GM13976 (cell line): ENCODE results near the gene LRP5.

Experiments
- DNase-seq: peaks from one replicate; pipeline ENCODE4 v3.0.0; 2012; ENCODE audit warnings: low spot score
- in situ Hi-C: fragments of 300-500 bp; cut with MboI; formaldehyde crosslinking; loops from one replicate; pipeline ENCODE4 v1.12.0; 2022; ENCODE audit warnings: low sequenced_read_pairs, mixed read lengths, inconsistent platforms; ENCODE audit not compliant: unreplicated experiment
- TF ChIP-seq, protein P1 (sequence below): IDR thresholded peaks from 2 replicates; pipeline ENCODE4 v1.5.1; 2012; ENCODE audit warnings: borderline replicate concordance, mild to moderate bottlenecking; ENCODE audit not compliant: insufficient read depth; ENCODE audit errors: extremely low read depth, missing control alignments, control extremely low read depth

The LRP5 gene

DNA sequence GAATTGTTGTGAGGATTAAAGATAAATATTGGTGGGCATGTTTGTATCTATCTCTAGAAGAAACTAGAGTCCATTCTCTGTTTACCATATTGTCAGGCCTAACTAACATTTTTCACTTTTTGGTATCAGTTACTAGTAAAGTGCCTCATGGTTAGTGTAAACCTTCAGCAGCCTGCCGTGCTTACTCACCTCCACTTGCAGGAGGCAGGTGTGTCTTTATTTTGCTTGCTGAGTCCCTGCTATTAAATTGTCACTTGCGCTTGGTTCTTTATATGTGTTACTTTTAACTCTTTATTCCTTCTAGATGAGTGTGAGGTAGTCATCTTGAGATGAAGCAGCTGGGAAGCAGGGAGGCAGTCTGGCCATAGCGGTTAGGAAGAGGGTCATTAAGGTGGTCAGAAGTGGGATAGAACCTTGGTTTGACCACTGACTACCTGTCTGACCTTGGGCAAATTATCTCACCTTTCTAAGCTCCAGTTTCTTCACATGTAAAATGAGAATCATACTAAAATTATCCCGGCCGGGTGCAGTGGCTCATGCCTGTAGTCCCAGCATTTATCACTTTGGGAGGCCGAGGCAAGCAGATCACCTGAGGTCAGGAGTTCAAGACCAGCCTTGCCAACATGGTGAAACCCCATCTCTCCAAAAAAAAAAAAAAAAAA is 169.3 kb downstream of the LRP5 start:
- TF ChIP-seq, protein P1, sequence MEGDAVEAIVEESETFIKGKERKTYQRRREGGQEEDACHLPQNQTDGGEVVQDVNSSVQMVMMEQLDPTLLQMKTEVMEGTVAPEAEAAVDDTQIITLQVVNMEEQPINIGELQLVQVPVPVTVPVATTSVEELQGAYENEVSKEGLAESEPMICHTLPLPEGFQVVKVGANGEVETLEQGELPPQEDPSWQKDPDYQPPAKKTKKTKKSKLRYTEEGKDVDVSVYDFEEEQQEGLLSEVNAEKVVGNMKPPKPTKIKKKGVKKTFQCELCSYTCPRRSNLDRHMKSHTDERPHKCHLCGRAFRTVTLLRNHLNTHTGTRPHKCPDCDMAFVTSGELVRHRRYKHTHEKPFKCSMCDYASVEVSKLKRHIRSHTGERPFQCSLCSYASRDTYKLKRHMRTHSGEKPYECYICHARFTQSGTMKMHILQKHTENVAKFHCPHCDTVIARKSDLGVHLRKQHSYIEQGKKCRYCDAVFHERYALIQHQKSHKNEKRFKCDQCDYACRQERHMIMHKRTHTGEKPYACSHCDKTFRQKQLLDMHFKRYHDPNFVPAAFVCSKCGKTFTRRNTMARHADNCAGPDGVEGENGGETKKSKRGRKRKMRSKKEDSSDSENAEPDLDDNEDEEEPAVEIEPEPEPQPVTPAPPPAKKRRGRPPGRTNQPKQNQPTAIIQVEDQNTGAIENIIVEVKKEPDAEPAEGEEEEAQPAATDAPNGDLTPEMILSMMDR = no peak
- DNase-seq = no peak
- in situ Hi-C loops = no loop called here

DNA sequence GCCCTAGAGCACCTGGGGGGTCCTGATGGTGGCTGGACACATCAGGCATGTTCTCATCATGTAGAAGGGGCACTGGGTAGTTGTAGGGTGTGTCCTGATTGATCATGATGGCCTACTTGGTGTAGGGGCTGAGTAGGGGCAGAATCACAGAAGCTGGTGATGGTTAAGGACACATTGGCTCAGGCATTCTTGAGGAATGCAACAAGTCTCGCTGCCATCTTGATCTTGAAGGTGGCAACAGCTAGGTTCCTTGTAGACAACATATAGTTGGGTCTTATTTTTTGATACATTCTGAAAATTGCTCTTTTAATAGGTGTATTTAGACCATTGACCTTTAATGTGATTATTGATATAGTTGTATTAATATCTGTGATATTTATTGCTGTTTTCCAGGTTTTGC is 176.2 kb downstream of the LRP5 start:
- DNase-seq = no peak
- in situ Hi-C loops = no loop called here
- TF ChIP-seq, protein P1 = no peak

DNA sequence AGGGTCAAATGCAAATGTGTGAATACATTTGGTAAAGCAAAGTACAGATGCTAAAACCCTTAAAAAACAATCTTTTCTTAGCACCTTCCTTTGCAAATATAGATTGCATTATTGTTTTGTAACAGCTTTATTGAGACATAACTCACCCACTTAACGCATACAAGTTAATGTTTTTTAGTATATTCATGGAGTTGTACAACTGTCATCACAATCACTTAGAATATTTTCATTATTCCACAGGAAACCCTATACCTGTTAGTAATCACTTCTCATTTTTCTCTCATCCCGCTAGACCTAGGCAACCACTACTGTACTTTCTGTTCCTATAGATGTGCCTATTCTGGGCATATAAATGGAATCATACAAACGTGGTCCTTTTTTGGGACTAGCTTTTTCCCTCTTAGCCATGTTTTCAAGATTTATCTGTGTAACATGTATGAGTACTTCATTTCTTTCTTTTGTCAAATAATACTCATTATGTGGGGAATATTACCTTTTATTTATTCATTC is 182.9 kb downstream of the LRP5 start:
- in situ Hi-C loops = no loop called here
- TF ChIP-seq, protein P1 = no peak

DNA sequence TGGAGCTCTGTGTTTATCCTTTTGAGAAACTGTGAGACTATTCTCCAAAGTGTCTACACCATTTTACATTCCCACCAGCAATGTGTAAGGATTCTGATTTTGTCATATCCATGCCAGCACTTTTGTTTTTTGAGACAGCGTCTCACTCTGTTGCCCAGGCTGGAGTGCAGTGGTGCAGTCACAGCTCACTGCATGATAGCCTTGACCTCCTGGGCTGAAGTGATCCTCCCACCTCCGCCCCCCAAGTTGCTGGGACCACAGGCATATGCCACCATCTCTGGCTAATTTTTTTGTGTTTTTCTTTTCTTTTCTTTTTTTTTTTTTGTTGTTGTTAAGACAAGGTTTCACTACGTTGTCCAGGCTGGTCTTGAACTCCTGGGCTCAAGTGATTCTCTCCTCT is 183.5 kb downstream of the LRP5 start:
- in situ Hi-C loops = no loop called here
- no peak for DNase-seq
- TF ChIP-seq, protein P1 = no peak

More for the DNA sequence above, 182.9 kb downstream of the LRP5 start:
- DNase-seq = no peak

DNA sequence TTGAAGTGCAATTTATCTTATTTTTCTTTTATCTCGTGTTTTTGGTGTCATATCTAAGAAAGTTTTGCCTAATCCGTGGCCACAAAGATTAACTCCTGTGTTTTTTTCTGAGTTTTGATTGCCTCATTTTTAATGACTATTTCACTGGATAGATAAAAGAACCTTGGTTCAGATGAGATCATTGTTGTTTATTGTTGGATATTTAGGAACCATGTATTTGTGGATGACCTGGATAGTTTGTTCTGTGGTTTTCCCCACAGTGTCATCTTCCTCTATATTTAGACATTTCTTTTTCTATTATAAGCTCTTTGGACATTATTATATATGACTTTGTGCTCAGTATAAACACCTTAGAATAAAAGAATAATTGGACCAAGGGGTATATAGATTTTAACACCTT is 185.4 kb downstream of the LRP5 start:
- TF ChIP-seq, protein P1 = no peak
- no peak for DNase-seq
- in situ Hi-C loops = no loop called here

- TF ChIP-seq, protein P1 = no peak
- no peak for DNase-seq
- in situ Hi-C loops = no loop called here
Observed at GRCh38 chr11:68498321-68498720, 185.9 kb downstream of the LRP5 start.
